Ishikawa (cell line): ENCODE measurements around the gene DSG1.

ENCODE experiments used
- CEBPB ChIP-seq: IDR thresholded peaks from 2 replicates; pipeline ENCODE4 v1.6.1; 2012
- CREB1 ChIP-seq: IDR thresholded peaks from 2 replicates; pipeline ENCODE4 v1.6.1; 2012; ENCODE audit warnings: low read depth
- EGR1 ChIP-seq: IDR thresholded peaks from 2 replicates; pipeline ENCODE4 v1.6.1; 2012
- EP300 ChIP-seq: IDR thresholded peaks from 2 replicates; pipeline ENCODE4 v1.6.1; 2012; ENCODE audit warnings: borderline replicate concordance
- FOXM1 ChIP-seq: IDR thresholded peaks from 2 replicates; pipeline ENCODE4 v1.6.1; 2012; ENCODE audit warnings: low read depth, borderline replicate concordance
- NFIC ChIP-seq: IDR thresholded peaks from 2 replicates; pipeline ENCODE4 v1.6.1; 2012
- RAD21 ChIP-seq: IDR thresholded peaks from 2 replicates; pipeline ENCODE4 v1.6.1; 2012; ENCODE audit warnings: low read depth
- TAF1 ChIP-seq: IDR thresholded peaks from 2 replicates; pipeline ENCODE4 v1.6.1; 2012; ENCODE audit warnings: low read depth, mild to moderate bottlenecking
- TCF12 ChIP-seq: IDR thresholded peaks from 2 replicates; pipeline ENCODE4 v1.6.1; 2012; ENCODE audit warnings: low read depth
- TEAD4 ChIP-seq: IDR thresholded peaks from 2 replicates; pipeline ENCODE4 v1.6.1; 2012
- YY1 ChIP-seq: IDR thresholded peaks from 2 replicates; pipeline ENCODE4 v1.6.1; 2012; ENCODE audit warnings: low read depth
- ZBTB7A ChIP-seq: IDR thresholded peaks from 2 replicates; pipeline ENCODE4 v1.6.1; 2012; ENCODE audit warnings: low read depth
- TF ChIP-seq, protein P1 (sequence below): IDR thresholded peaks from 2 replicates; pipeline ENCODE4 v1.6.1; 2012; ENCODE audit warnings: low read depth, mild to moderate bottlenecking
- TF ChIP-seq, protein P2 (sequence below): IDR thresholded peaks from 2 replicates; pipeline ENCODE4 v1.6.1; 2012
- TF ChIP-seq, protein P3 (sequence below): IDR thresholded peaks from 2 replicates; pipeline ENCODE4 v1.6.1; 2012

DSG1 gene

DNA sequence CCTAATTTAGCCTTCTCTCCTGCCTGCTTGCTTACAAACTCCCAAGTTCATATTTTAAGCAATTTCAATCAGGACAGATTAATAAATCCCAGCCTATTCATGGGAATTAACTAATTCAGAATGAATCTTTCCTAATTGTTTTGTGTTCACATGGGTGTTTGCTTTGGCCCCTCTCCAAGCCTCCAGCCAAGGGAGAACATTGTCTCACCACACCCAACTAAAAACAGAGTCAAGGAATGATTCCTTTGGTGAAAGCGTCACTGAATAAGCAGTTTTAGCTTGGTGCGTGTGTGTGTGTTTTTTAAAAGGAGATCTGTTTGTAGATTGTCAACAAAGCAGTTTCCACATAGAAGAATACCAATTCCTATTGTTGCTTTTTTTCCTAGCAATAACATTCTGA, 43.0 kb upstream of the DSG1 start:
- TF ChIP-seq, protein P1, sequence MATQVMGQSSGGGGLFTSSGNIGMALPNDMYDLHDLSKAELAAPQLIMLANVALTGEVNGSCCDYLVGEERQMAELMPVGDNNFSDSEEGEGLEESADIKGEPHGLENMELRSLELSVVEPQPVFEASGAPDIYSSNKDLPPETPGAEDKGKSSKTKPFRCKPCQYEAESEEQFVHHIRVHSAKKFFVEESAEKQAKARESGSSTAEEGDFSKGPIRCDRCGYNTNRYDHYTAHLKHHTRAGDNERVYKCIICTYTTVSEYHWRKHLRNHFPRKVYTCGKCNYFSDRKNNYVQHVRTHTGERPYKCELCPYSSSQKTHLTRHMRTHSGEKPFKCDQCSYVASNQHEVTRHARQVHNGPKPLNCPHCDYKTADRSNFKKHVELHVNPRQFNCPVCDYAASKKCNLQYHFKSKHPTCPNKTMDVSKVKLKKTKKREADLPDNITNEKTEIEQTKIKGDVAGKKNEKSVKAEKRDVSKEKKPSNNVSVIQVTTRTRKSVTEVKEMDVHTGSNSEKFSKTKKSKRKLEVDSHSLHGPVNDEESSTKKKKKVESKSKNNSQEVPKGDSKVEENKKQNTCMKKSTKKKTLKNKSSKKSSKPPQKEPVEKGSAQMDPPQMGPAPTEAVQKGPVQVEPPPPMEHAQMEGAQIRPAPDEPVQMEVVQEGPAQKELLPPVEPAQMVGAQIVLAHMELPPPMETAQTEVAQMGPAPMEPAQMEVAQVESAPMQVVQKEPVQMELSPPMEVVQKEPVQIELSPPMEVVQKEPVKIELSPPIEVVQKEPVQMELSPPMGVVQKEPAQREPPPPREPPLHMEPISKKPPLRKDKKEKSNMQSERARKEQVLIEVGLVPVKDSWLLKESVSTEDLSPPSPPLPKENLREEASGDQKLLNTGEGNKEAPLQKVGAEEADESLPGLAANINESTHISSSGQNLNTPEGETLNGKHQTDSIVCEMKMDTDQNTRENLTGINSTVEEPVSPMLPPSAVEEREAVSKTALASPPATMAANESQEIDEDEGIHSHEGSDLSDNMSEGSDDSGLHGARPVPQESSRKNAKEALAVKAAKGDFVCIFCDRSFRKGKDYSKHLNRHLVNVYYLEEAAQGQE = no peak
- TF ChIP-seq CEBPB = no peak
- TF ChIP-seq, protein P2, sequence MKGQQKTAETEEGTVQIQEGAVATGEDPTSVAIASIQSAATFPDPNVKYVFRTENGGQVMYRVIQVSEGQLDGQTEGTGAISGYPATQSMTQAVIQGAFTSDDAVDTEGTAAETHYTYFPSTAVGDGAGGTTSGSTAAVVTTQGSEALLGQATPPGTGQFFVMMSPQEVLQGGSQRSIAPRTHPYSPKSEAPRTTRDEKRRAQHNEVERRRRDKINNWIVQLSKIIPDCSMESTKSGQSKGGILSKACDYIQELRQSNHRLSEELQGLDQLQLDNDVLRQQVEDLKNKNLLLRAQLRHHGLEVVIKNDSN = no peak
- no peak for TF ChIP-seq RAD21
- no peak for TF ChIP-seq ZBTB7A
- no peak for TF ChIP-seq EGR1
- TF ChIP-seq NFIC = peak; percentile 90
- TF ChIP-seq TCF12 = no peak
- no peak for TF ChIP-seq CREB1
- no peak for TF ChIP-seq TAF1
- peak; percentile 61; the same call in 1 of the 2 replicates for TF ChIP-seq EP300
- peak; percentile 20; the same call in 1 of the 2 replicates for TF ChIP-seq TEAD4
- TF ChIP-seq FOXM1 = no peak

DNA sequence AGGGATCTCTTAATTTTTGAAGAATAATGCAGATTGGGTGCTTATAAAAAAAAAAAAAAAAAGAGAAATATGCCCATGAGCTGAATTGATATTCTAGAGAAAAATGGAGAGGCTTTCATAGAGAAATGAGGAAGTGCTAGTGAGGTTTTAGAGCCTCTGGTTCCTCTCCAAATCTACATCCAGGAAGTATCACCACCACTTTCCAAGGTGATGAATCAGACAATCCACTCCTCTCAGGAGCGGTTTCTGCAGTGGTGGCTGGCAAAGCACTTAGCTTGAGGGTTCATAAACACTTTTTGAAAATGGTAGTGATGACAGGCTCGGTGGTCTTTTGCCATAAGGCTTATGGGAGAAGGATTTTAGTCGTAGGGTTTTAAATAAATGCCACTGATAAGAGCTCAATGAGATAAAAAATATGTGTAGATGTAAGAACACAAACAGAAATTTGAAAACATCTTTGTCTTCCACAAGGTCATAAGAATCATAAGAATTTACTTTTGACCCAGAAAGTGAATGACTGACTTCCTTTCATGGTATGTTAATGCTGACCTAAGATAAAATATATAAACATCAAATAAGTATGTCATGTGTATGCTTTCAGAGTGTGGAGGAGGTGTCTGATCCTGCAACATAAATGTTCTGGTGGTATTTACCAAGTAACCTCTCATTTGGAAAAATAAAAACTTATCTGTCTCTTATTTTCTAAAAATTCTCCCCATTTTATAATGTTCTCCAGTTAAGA, 42.1 kb upstream of the DSG1 start:
- TF ChIP-seq CEBPB (no peak), TAF1 (no peak), EP300 (no peak), ZBTB7A (no peak)
- TF ChIP-seq, protein P3, sequence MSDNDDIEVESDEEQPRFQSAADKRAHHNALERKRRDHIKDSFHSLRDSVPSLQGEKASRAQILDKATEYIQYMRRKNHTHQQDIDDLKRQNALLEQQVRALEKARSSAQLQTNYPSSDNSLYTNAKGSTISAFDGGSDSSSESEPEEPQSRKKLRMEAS = no peak
- TF ChIP-seq, protein P2 = no peak

DNA sequence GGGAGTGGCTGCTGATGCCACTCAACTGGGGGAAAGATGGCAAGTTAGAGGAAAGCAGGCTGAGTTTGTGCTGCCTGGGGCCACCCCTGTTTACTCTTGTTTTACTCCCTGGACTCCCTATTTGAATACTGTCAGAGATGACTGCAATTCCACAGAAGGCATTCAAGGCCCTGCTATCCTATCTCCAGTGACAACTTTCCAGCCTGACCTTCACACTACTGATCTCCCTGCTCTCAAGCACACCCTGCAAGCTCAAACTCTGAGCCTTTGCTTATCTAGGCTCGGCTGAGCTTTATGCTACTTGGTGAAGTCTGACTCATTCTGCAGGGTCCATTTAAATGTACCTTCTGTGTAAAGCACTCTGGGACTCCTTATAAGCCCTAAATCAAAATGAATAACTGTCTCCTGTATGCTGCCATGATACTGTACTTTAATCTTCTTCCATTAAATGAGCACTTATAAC, 39.3 kb upstream of the DSG1 start:
- TF ChIP-seq EGR1 = no peak
- no peak for TF ChIP-seq TAF1
- no peak for TF ChIP-seq CEBPB
- TF ChIP-seq CREB1 = no peak
- TF ChIP-seq, protein P3 = no peak
- no peak for TF ChIP-seq TCF12
- no peak for TF ChIP-seq NFIC

DNA sequence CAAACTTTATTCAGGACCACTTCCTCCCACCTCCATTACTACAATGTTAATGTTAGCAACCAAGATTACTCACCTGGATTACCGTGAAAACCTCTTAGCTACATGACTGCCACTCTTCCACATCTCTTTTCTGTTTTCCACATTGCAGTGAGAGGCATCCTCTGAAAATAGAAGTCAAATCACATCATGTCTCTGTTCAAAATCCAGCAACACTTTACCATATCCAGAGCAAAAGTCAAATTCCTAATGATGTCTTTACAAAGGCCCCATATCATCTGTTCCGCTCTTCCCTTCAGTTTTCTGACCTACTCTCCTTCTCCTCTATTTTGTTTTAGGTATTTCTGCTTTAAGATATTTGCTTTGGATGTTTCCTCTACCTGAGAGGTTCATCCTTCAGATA, 37.5 kb upstream of the DSG1 start:
- TF ChIP-seq, protein P3 = no peak
- TF ChIP-seq ZBTB7A = no peak
- no peak for TF ChIP-seq RAD21
- no peak for TF ChIP-seq TCF12
- no peak for TF ChIP-seq FOXM1
- no peak for TF ChIP-seq EGR1
- no peak for TF ChIP-seq EP300

DNA sequence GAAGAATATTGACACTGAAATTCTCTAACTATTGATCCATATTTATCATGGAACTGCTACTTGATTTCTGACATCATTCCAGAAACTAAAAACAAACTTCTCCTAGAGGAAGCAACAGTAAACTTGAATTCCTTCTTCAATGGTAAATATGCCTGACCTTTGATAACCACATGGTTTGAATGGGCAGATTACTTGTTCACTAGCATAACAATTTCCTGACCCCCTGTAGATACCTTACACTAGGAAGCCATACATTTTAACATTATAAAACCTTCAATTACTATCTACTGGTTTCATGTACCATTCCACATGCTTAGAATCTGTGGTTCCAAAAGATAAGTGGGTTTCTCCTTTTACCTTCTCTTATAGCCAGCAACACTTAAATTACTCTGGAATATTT, 36.5 kb upstream of the DSG1 start:
- TF ChIP-seq CEBPB (no peak), FOXM1 (no peak), TEAD4 (no peak), TCF12 (no peak), CREB1 (no peak), ZBTB7A (no peak), EP300 (no peak), EGR1 (no peak), YY1 (no peak), RAD21 (no peak), TAF1 (no peak), NFIC (no peak)
- TF ChIP-seq, protein P1 = no peak
- TF ChIP-seq, protein P3 = no peak
- TF ChIP-seq, protein P2 = no peak
